Liver (tissue), 9 donors: ENCODE measurements around the gene NDRG2. TPM values are rescaled to one million over a fixed set of nuclear protein-coding genes. Genes with fewer than 3 reads are reported as not detected.

Experiments used
- DNase-seq: peaks from one replicate; pipeline ENCODE4 v3.0.0-alpha.2; 2017; ENCODE audit warnings: low spot score
- H3K27ac ChIP-seq, 2 donors: one replicate each; pipeline ENCODE4 v1.7.0; 2013; ENCODE audit warnings: inconsistent platforms in 2 of 2, low read length in 2 of 2, control low read depth in 1 of 2, low read depth in 1 of 2, mild to moderate bottlenecking in 1 of 2
- H3K27me3 ChIP-seq, 4 donors: one replicate each; pipeline versions ENCODE4 v1.6.1 to v1.7.0; 2013; ENCODE audit warnings: low read length in 3 of 4, inconsistent platforms in 1 of 4, mild to moderate bottlenecking in 1 of 4, moderate library complexity in 1 of 4; ENCODE audit not compliant: control insufficient read depth in 4 of 4, insufficient read depth in 4 of 4
- H3K36me3 ChIP-seq, 4 donors: one replicate each; pipeline versions ENCODE4 v1.6.1 to v1.7.0; 2013; ENCODE audit warnings: low read length in 3 of 4, mild to moderate bottlenecking in 3 of 4, low read depth in 1 of 4, moderate library complexity in 1 of 4; ENCODE audit not compliant: control insufficient read depth in 4 of 4, insufficient read depth in 3 of 4
- H3K4me1 ChIP-seq, 4 donors: one replicate each; pipeline versions ENCODE4 v1.6.1 to v1.7.0; 2013; ENCODE audit warnings: low read length in 3 of 4, mild to moderate bottlenecking in 3 of 4, moderate library complexity in 1 of 4; ENCODE audit not compliant: control insufficient read depth in 4 of 4, insufficient read depth in 4 of 4
- H3K4me3 ChIP-seq, 3 donors: one replicate each; pipeline versions ENCODE4 v1.6.1 to v1.7.0; 2013; ENCODE audit warnings: low read length in 3 of 3, control low read depth in 1 of 3, low read depth in 1 of 3, mild to moderate bottlenecking in 1 of 3
- H3K9ac ChIP-seq, 2 donors: one replicate each; pipeline ENCODE4 v1.7.0; 2013; ENCODE audit warnings: low read length in 2 of 2, mild to moderate bottlenecking in 2 of 2, moderate library complexity in 2 of 2, control low read depth in 1 of 2, low read depth in 1 of 2
- H3K9me3 ChIP-seq, 4 donors: one replicate each; pipeline versions ENCODE4 v1.6.1 to v1.7.0; 2013; ENCODE audit warnings: low read length in 3 of 4; ENCODE audit not compliant: control insufficient read depth in 4 of 4
- ATF3 ChIP-seq: IDR thresholded peaks from 2 replicates; pipeline ENCODE4 v1.6.1; 2016; ENCODE audit warnings: antibody characterized with exemption
- EGR1 ChIP-seq, 2 donors: IDR thresholded peaks; 2 replicates each; pipeline ENCODE4 v1.6.1; 2016 to 2018; ENCODE audit warnings: antibody characterized with exemption in 2 of 2, low read depth in 2 of 2
- FOXA1 ChIP-seq: IDR thresholded peaks from 2 replicates; pipeline ENCODE4 v1.6.1; 2016; ENCODE audit warnings: antibody characterized with exemption
- FOXA2 ChIP-seq: IDR thresholded peaks from 2 replicates; pipeline ENCODE4 v1.6.1; 2016; ENCODE audit warnings: antibody characterized with exemption
- GABPA ChIP-seq, 2 donors: IDR thresholded peaks in 1 of 2; conservative IDR thresholded peaks in 1 of 2; 2 replicates each; pipeline ENCODE4 v1.6.1; 2016; ENCODE audit warnings: antibody characterized with exemption in 2 of 2, mild to moderate bottlenecking in 1 of 2, moderate library complexity in 1 of 2
- HNF4A ChIP-seq, 2 donors: conservative IDR thresholded peaks; 2 replicates each; pipeline ENCODE4 v1.6.1; 2016; ENCODE audit warnings: antibody characterized with exemption in 2 of 2, mild to moderate bottlenecking in 2 of 2
- HNF4G ChIP-seq: IDR thresholded peaks from 2 replicates; pipeline ENCODE4 v1.6.1; 2016; ENCODE audit warnings: antibody characterized with exemption
- JUND ChIP-seq, 2 donors: IDR thresholded peaks; 2 replicates each; pipeline ENCODE4 v1.6.1; 2016; ENCODE audit warnings: antibody characterized with exemption in 2 of 2
- MAX ChIP-seq: IDR thresholded peaks from 2 replicates; pipeline ENCODE4 v1.6.1; 2016; ENCODE audit warnings: antibody characterized with exemption
- NR2F2 ChIP-seq: IDR thresholded peaks from 2 replicates; pipeline ENCODE4 v1.6.1; 2016; ENCODE audit warnings: antibody characterized with exemption
- RAD21 ChIP-seq, 2 donors: IDR thresholded peaks; 2 replicates each; pipeline ENCODE4 v1.6.1; 2016; ENCODE audit warnings: antibody characterized with exemption in 2 of 2, mild to moderate bottlenecking in 2 of 2
- REST ChIP-seq: IDR thresholded peaks from 2 replicates; pipeline ENCODE4 v1.6.1; 2016; ENCODE audit warnings: antibody characterized with exemption, mild to moderate bottlenecking
- RXRA ChIP-seq, 2 donors: IDR thresholded peaks; 2 replicates each; pipeline ENCODE4 v1.6.1; 2017 to 2018; ENCODE audit warnings: antibody characterized with exemption in 2 of 2, mild to moderate bottlenecking in 1 of 2
- SP1 ChIP-seq: IDR thresholded peaks from 2 replicates; pipeline ENCODE4 v1.6.1; 2018; ENCODE audit warnings: antibody characterized with exemption, mild to moderate bottlenecking
- TAF1 ChIP-seq: conservative IDR thresholded peaks from 2 replicates; pipeline ENCODE4 v1.6.1; 2016; ENCODE audit warnings: antibody characterized with exemption, mild to moderate bottlenecking
- YY1 ChIP-seq: IDR thresholded peaks from 2 replicates; pipeline ENCODE4 v1.6.1; 2016; ENCODE audit warnings: antibody characterized with exemption, mild to moderate bottlenecking
- ZBTB33 ChIP-seq: IDR thresholded peaks from 2 replicates; pipeline ENCODE4 v1.6.1; 2016; ENCODE audit warnings: antibody characterized with exemption
- WGBS: extraction: QIAGEN DNeasy Blood & Tissue Kit; methylation state at CpG from one replicate; pipeline ENCODE4 v1.1.7; 2013; 5-methylcytosine and 5-hydroxymethylcytosine counted together
- polyA plus RNA-seq, 2 donors: library from polyadenylated mRNA; stranded (reverse) in 1 of 2; unstranded in 1 of 2; fragments of 200-250 nt in 1 of 2; fragments of >200 nt in 1 of 2; fragmentation: Nextera tagmentation in 1 of 2; extraction: Ambion mirVana in 1 of 2; gene quantifications; one replicate each; pipeline versions ENCODE4 v1.2.1 to v1.2.3, GENCODE V29; 2013 to 2015
- total RNA-seq, 2 donors: library from RNA; depleted of rRNA; stranded (reverse); fragments of >200 nt; gene quantifications; one replicate each; pipeline ENCODE4 v1.2.3, GENCODE V29; 2014
- donor health status: healthy.
- donor health status: healthy.
- donor health status: healthy.
- donor health status: healthy.
- donor health status: healthy.

The NDRG2 gene
- total and polyA plus RNA-seq, 4 donors, result 72.9 to 191 (median 132) TPM

- Histone ChIP-seq H3K4me1 (peaks cover 5 to 47% (median 36%) of the 10 kb centered on the region in 4 donors), H3K27me3 (no peaks in the 10 kb centered on the region), H3K9me3 (no peaks in the 10 kb centered on the region), H3K27ac (peak overlapping the region; percentile 85 to 93), H3K36me3 (no peaks in the 10 kb centered on the region), H3K4me3 (peak overlapping the region; percentile 46 to 67 (median 47)), H3K9ac (peak overlapping the region; percentile 17 to 80)
- TF ChIP-seq REST (no peak), EGR1 (IDR thresholded peaks at IDR 0.05; ENCODE audit: low read depth in 2 of 2) (no peak), NR2F2 (no peak), TAF1 (no peak), ZBTB33 (no peak), ATF3 (no peak), HNF4A (conservative IDR thresholded peaks at IDR 0.05) (no peak)
- no peak for DNase-seq
- 57% methylated on average over 3 of the region's 3 CpGs for WGBS
Measured at GRCh38 chr14:21061347-21061668, 36.4 kb upstream of the NDRG2 start.

- Histone ChIP-seq H3K4me1 (peaks cover 6 to 48% (median 40%) of the 10 kb centered on the region in 4 donors), H3K4me3 (peak overlapping the region; percentile 46 to 67 (median 47)), H3K27me3 (no peaks in the 10 kb centered on the region), H3K27ac (peak overlapping the region; percentile 85 to 93), H3K9ac (peak overlapping the region; percentile 17 to 80), H3K9me3 (no peaks in the 10 kb centered on the region), H3K36me3 (no peaks in the 10 kb centered on the region)
- WGBS, result 35% methylated on average over 13 of the region's 13 CpGs
- no peak for DNase-seq
- TF ChIP-seq EGR1 (IDR thresholded peaks at IDR 0.05; ENCODE audit: low read depth in 2 of 2) (no peak), NR2F2 (no peak), RAD21 (IDR thresholded peaks at IDR 0.05) (no peak), YY1 (peak; percentile 49), GABPA (IDR thresholded peaks at IDR 0.05 in 1 of 2, conservative IDR thresholded peaks at IDR 0.05 in 1 of 2) (no peak), REST (no peak), HNF4A (conservative IDR thresholded peaks at IDR 0.05) (peak in 1 of 2 donors; percentile 35), RXRA (IDR thresholded peaks at IDR 0.05) (peak in 1 of 2 donors; percentile 20), JUND (IDR thresholded peaks at IDR 0.05) (no peak), ATF3 (no peak), SP1 (peak; percentile 34), HNF4G (no peak), MAX (no peak), TAF1 (no peak), FOXA1 (no peak), ZBTB33 (no peak), FOXA2 (no peak)
Measured at GRCh38 chr14:21060614-21061346, 35.9 kb upstream of the NDRG2 start.
